ENCODE measurements around the gene KDELR3.

DNA sequence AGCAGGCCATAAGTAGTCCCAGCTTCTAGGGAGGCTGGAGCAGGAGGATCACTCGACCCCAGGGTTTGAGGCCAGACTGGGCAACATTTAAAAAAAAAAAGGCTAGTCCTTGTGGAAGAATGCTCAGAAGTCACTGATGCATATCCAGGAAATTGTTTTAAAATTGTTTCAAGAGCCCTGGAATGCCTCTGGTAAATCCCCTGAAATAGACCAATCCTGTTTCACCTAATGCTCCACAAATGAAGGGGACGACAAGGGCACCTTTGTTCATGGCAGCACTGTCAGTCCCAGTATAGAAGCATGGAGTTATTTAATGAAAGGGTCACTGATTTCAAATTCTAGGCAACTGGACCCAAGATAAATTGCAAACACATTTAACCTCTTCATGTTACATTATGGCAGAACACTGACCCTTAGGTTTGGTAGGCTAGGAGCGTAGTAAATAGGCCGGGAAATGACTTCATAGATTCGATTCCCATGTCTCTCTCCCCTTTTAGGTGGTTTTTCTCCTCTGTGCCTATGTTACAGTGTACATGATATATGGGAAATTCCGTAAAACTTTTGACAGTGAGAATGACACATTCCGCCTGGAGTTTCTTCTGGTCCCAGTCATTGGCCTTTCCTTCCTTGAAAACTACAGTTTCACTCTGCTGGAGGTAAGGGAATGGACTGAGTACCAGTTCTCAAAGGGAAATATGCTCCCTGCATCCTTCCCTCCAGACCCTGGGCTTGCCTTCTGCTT, 11.4 kb downstream of the KDELR3 start:
- TF ChIP-seq, protein P1, sequence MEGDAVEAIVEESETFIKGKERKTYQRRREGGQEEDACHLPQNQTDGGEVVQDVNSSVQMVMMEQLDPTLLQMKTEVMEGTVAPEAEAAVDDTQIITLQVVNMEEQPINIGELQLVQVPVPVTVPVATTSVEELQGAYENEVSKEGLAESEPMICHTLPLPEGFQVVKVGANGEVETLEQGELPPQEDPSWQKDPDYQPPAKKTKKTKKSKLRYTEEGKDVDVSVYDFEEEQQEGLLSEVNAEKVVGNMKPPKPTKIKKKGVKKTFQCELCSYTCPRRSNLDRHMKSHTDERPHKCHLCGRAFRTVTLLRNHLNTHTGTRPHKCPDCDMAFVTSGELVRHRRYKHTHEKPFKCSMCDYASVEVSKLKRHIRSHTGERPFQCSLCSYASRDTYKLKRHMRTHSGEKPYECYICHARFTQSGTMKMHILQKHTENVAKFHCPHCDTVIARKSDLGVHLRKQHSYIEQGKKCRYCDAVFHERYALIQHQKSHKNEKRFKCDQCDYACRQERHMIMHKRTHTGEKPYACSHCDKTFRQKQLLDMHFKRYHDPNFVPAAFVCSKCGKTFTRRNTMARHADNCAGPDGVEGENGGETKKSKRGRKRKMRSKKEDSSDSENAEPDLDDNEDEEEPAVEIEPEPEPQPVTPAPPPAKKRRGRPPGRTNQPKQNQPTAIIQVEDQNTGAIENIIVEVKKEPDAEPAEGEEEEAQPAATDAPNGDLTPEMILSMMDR (IDR thresholded peaks at IDR 0.05), result no peak
- no peak for TF ChIP-seq POLR2A (IDR thresholded peaks at IDR 0.05)
